ENCODE measurements around the gene RAP1GAP. TPM values are rescaled to one million over a fixed set of nuclear protein-coding genes. Genes with fewer than 3 reads are reported as not detected.

Gene RAP1GAP
- total RNA-seq, 1 experiment from 2014 or later = 13.4 TPM

DNA sequence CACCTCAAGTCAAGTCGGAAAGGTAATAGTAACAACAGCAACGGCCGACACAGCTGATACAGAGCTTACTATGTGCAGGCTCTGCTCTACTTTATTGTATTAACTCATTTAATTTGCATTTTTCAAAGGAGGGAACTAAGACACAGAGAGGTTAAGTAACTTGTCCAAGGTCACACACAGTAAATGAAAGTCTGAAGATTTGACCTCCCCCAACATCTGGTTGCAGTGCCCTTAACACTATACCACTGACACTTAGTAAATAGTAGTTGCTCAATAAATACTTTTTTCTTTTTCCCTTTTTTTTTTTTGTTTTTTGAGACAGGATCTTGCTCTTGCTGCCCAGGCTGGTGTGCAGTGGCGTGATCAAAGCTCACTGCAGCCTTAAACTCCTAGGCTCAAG is 39.2 kb downstream of the RAP1GAP start:
- BruUV-seq (replicated peaks) = no TSS peak
- no peaks in the 10 kb centered on the region for H3K27me3 ChIP-seq (ENCODE audit: insufficient read depth, low read length)
- CTCF ChIA-PET = no interaction called here
- no peaks in the 10 kb centered on the region for H3K9me2 ChIP-seq (ENCODE audit: insufficient read depth)
- H4K20me1 ChIP-seq (ENCODE audit: insufficient read depth) = no peaks in the 10 kb centered on the region
- H3K4me1 ChIP-seq (ENCODE audit: control insufficient read depth in 1 of 2, insufficient read depth in 2 of 2, low read length in 2 of 2) = peaks cover 13 to 29% of the 10 kb centered on the region in 2 experiments
- no peak overlapping the region for H3K9ac ChIP-seq (ENCODE audit: low read length)
- H3K79me2 ChIP-seq (ENCODE audit: insufficient read depth, low read length) = no peaks in the 10 kb centered on the region
- no peaks in the 10 kb centered on the region for H3K9me3 ChIP-seq (ENCODE audit: control insufficient read depth in 1 of 2, insufficient read depth in 1 of 2, low read depth in 1 of 2, low read length in 2 of 2)
- POLR2A ChIA-PET = no interaction called here
- no peak overlapping the region for H2AFZ ChIP-seq (ENCODE audit: low read depth, low read length, poor library complexity, severe bottlenecking)
- intact Hi-C loops (cut with micrococcal nuclease) = no loop called here
- ATAC-seq (no peak), DNase-seq (ENCODE audit: low read depth, low spot score) (no peak)
- no peak for TF ChIP-seq EGR1 (IDR thresholded peaks at IDR 0.05; ENCODE audit: low read depth)
- no peak for TF ChIP-seq JUND (IDR thresholded peaks at IDR 0.05)
- no peak for TF ChIP-seq REST (IDR thresholded peaks at IDR 0.05; ENCODE audit: low read depth)
- no peak for TF ChIP-seq CEBPB (IDR thresholded peaks at IDR 0.05; ENCODE audit: low read depth)
- TF ChIP-seq YY1 (IDR thresholded peaks at IDR 0.05; ENCODE audit: extremely low read depth, insufficient replicate concordance, low read depth, low read length) = no peak
- no peak for TF ChIP-seq ATF3 (IDR thresholded peaks at IDR 0.05)
- TF ChIP-seq ELF1 (IDR thresholded peaks at IDR 0.05; ENCODE audit: borderline replicate concordance, low read depth) = no peak
- TF ChIP-seq, protein P1, sequence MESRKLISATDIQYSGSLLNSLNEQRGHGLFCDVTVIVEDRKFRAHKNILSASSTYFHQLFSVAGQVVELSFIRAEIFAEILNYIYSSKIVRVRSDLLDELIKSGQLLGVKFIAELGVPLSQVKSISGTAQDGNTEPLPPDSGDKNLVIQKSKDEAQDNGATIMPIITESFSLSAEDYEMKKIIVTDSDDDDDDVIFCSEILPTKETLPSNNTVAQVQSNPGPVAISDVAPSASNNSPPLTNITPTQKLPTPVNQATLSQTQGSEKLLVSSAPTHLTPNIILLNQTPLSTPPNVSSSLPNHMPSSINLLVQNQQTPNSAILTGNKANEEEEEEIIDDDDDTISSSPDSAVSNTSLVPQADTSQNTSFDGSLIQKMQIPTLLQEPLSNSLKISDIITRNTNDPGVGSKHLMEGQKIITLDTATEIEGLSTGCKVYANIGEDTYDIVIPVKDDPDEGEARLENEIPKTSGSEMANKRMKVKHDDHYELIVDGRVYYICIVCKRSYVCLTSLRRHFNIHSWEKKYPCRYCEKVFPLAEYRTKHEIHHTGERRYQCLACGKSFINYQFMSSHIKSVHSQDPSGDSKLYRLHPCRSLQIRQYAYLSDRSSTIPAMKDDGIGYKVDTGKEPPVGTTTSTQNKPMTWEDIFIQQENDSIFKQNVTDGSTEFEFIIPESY (IDR thresholded peaks at IDR 0.05; ENCODE audit: extremely low read depth, insufficient replicate concordance, low read length) = no peak
- TF ChIP-seq EZH2phosphoT487 (IDR thresholded peaks at IDR 0.05; ENCODE audit: borderline replicate concordance) = no peak
- TF ChIP-seq CBX3 (IDR thresholded peaks at IDR 0.05; ENCODE audit: low read depth) = no peak
- TF ChIP-seq TCF7L2 (IDR thresholded peaks at IDR 0.05; ENCODE audit: borderline replicate concordance, extremely low read depth, insufficient read depth, insufficient read length) = no peak
- TF ChIP-seq POLR2AphosphoS5 (IDR thresholded peaks at IDR 0.05; ENCODE audit: low read depth, low read length) = no peak
- TF ChIP-seq EZH2 (IDR thresholded peaks at IDR 0.05) = no peak
- no peak for TF ChIP-seq ZNF274 (IDR thresholded peaks at IDR 0.05; ENCODE audit: low read depth, low read length)
- no peak for TF ChIP-seq CTCF (IDR thresholded peaks at IDR 0.05 in 2 of 3, conservative IDR thresholded peaks at IDR 0.05 in 1 of 3; ENCODE audit: borderline replicate concordance in 1 of 3, insufficient read depth in 1 of 3, low read depth in 2 of 3, low read length in 2 of 3)
- TF ChIP-seq RAD21 (IDR thresholded peaks at IDR 0.05; ENCODE audit: low read depth) = no peak
- no peak for TF ChIP-seq SP1 (IDR thresholded peaks at IDR 0.05; ENCODE audit: low read depth)
- no peak for TF ChIP-seq POLR2A (IDR thresholded peaks at IDR 0.05; ENCODE audit: borderline replicate concordance, extremely low read depth, insufficient read depth, insufficient read length)
- TF ChIP-seq, protein P2, sequence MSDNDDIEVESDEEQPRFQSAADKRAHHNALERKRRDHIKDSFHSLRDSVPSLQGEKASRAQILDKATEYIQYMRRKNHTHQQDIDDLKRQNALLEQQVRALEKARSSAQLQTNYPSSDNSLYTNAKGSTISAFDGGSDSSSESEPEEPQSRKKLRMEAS (IDR thresholded peaks at IDR 0.05) = no peak
- no peak for TF ChIP-seq FOSL1 (IDR thresholded peaks at IDR 0.05; ENCODE audit: low read depth)
- no peaks in the 10 kb centered on the region for H3K36me3 ChIP-seq (ENCODE audit: control insufficient read depth in 1 of 2, insufficient read depth in 2 of 2, low read length in 2 of 2)
- no peak overlapping the region for H3K27ac ChIP-seq (ENCODE audit: low read depth, low read length)
- H3K4me3 ChIP-seq (replicated peaks in 1 of 2; ENCODE audit: low read depth in 1 of 2, low read length in 2 of 2) = no peak overlapping the region
- H3K4me2 ChIP-seq (ENCODE audit: low read length) = no peak overlapping the region
- RAD21 ChIA-PET (ENCODE audit: low non-redundant PET in 1 of 2, low total read pairs in 2 of 2, uncharacterized antibody in 2 of 2, unreplicated experiment in 2 of 2) = no interaction called here

Measured in HCT116 (cell line).